ENCODE results near the gene TERB1. TPM values are rescaled to one million over a fixed set of nuclear protein-coding genes. Genes with fewer than 3 reads are reported as not detected.

TERB1 gene
- total RNA-seq, 1 experiment from 2014 or later, result not detected

DNA sequence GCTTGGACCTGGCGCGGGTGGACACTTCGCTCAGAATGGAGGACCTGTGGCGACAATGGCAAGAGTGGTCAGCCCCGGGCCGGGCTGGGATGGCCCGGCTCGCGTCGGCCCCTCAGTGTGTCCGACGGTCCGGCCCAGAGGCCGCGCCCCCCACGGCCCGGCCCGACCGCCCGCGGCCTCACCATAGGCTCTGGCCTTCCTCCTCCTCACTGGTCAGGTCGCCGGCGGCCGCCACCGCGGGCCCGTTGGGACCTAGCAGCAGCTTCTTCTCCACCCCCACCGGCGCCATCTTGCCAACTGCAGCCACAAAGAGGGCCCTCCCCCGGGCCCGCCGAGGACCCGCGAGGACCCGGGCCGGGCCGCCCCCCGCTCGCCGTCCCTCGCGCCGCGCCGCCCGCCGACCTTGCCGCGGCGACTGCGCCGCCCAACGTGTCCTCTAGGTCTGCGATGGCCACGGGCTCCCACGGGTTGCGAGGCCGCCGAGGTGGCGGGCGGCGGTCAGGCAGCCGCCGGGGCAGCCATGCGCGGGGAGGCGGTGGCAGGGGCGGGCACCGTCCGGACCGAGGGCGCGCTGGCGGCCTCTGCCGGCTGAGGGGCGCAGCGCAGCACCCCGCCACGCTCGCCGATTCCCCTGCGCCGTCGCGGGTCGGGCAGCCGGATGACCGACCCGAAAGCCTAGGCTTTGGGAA lies 49.9 kb downstream of the TERB1 start, which contains the start of gene DYNC1LI2 (continued):
- TF ChIP-seq, protein P1, sequence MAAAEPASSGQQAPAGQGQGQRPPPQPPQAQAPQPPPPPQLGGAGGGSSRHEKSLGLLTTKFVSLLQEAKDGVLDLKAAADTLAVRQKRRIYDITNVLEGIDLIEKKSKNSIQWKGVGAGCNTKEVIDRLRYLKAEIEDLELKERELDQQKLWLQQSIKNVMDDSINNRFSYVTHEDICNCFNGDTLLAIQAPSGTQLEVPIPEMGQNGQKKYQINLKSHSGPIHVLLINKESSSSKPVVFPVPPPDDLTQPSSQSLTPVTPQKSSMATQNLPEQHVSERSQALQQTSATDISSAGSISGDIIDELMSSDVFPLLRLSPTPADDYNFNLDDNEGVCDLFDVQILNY (CRISPR knock-in tag; IDR thresholded peaks at IDR 0.05), result no peak; the same call in 1 of the 2 replicates
- TF ChIP-seq IRF1 (CRISPR knock-in tag; IDR thresholded peaks at IDR 0.05), result 0 out of 2 replicates have a peak, but pooled peaks have one; percentile 78
- TF ChIP-seq SOX15 (CRISPR knock-in tag; IDR thresholded peaks at IDR 0.05), result no peak
- TF ChIP-seq PRRX2 (CRISPR knock-in tag; IDR thresholded peaks at IDR 0.05), result peak; percentile 68; the same call in 1 of the 2 replicates
- no peak for TF ChIP-seq ZNF263 (CRISPR knock-in tag; IDR thresholded peaks at IDR 0.05; ENCODE audit: low read depth)

DNA sequence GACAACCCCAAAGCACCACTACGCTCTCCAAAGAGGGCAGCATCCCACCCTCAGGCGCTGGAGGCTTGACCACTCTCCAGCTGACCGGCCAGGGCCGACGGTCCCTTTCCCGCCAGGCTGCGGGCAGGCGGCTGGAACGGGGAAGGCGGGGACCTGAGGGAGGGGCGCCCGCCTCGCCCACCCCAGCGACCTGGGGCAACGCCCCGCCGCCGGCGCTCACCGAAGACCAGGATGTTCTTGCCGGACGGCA lies 50.4 kb downstream of the TERB1 start:
- Mint-ChIP-seq H3K27ac (peak overlapping the region; percentile 81), H3K27me3 (ENCODE audit: low read depth) (peaks cover 21% of the 10 kb centered on the region), H3K36me3 (peaks cover 36% of the 10 kb centered on the region), H3K9me3 (no peaks in the 10 kb centered on the region), H3K4me3 (peak overlapping the region; percentile 87), H3K4me1 (peaks cover 25% of the 10 kb centered on the region)
- POLR2A ChIA-PET, result interaction anchor here (1.0 kb wide), 1 partner anchor 28 kb away, joined by 4 read pairs; no protein-coding TSS in a partner anchor
- TF ChIP-seq MLX (CRISPR knock-in tag; IDR thresholded peaks at IDR 0.05) (no peak), ARID4B (CRISPR knock-in tag; IDR thresholded peaks at IDR 0.05; ENCODE audit: borderline replicate concordance) (peak; percentile 31; the same call in 1 of the 2 replicates), ZBTB43 (CRISPR knock-in tag; IDR thresholded peaks at IDR 0.05) (peak; percentile 21), MYBL2 (CRISPR knock-in tag; IDR thresholded peaks at IDR 0.05) (peak; percentile 14; the same call in 1 of the 2 replicates), SMAD4 (CRISPR knock-in tag; IDR thresholded peaks at IDR 0.05) (no peak)
- TF ChIP-seq, protein P1 (CRISPR knock-in tag; IDR thresholded peaks at IDR 0.05), result 0 out of 2 replicates have a peak, but pooled peaks have one; percentile 50
- peak; percentile 20 for ATAC-seq
- peak; percentile 40 for DNase-seq (ENCODE audit: low spot score)
- CTCF ChIA-PET, result interaction anchor here (0.6 to 4.6 kb wide), 14 partner anchors 10 to 143 kb away, joined by 3 to 29 read pairs (median 5); partner anchors contain the start of genes NAE1 and PDP2

- Mint-ChIP-seq H3K36me3 (peaks cover 37% of the 10 kb centered on the region), H3K27ac (peak overlapping the region; percentile 81), H3K4me3 (peak overlapping the region; percentile 87), H3K9me3 (no peaks in the 10 kb centered on the region), H3K4me1 (peaks cover 25% of the 10 kb centered on the region), H3K27me3 (ENCODE audit: low read depth) (peaks cover 20% of the 10 kb centered on the region)
- no peak for DNase-seq (ENCODE audit: low spot score)
- no peak for ATAC-seq
- TF ChIP-seq SP1 (CRISPR knock-in tag; conservative IDR thresholded peaks at IDR 0.05) (no peak), ZBTB43 (CRISPR knock-in tag; IDR thresholded peaks at IDR 0.05) (0 out of 2 replicates have a peak, but pooled peaks have one; percentile 18)
- CTCF ChIA-PET, result interaction anchor here (0.6 to 4.6 kb wide), 5 partner anchors 9 to 122 kb away, joined by 3 to 29 read pairs (median 5); partner anchors contain the start of gene NAE1
- POLR2A ChIA-PET, result interaction anchor here (1.0 kb wide), 1 partner anchor 28 kb away, joined by 4 read pairs; no protein-coding TSS in a partner anchor
These were observed 50.9 kb downstream of the TERB1 start for GRCh38 chr16:66750279-66751052.

Data from WTC11 (cell line).